BLaER1 (cell line): ENCODE data around the gene SCGB1C1.
A peak's percentile ranks its signal among the peaks of the same experiment; 100 is the strongest.
"Not testable (repeated sequence)": the region's sequence is repeated elsewhere in the genome, so short reads cannot be mapped to it uniquely, and the experiment has no call there.

Experiments
- H3K27ac ChIP-seq: shearing (Covaris generic); formaldehyde crosslinking; 2 replicates; pipeline ENCODE4 v1.8.1; 2022
- H3K27me3 ChIP-seq: shearing (Covaris generic); formaldehyde crosslinking; 2 replicates; pipeline ENCODE4 v1.8.1; 2022
- H3K36me3 ChIP-seq: shearing (Covaris generic); formaldehyde crosslinking; 2 replicates; pipeline ENCODE4 v1.8.1; 2022
- H3K4me1 ChIP-seq: shearing (Covaris generic); formaldehyde crosslinking; 2 replicates; pipeline ENCODE4 v1.8.1; 2022
- H3K4me2 ChIP-seq: shearing (Covaris generic); formaldehyde crosslinking; 2 replicates; pipeline ENCODE4 v1.8.1; 2022
- H3K4me3 ChIP-seq: shearing (Covaris generic); formaldehyde crosslinking; 2 replicates; pipeline ENCODE4 v1.8.1; 2022
- H3K9ac ChIP-seq: shearing (Covaris generic); formaldehyde crosslinking; 2 replicates; pipeline ENCODE4 v1.8.1; 2022
- H3K9me3 ChIP-seq: shearing (Covaris generic); formaldehyde crosslinking; 2 replicates; pipeline ENCODE4 v1.8.1; 2022
- H4K20me1 ChIP-seq: shearing (Covaris generic); formaldehyde crosslinking; 2 replicates; pipeline ENCODE4 v1.8.1; 2022
- Cebpa-rat ChIP-seq: shearing (Covaris generic); IDR thresholded peaks from 2 replicates; pipeline ENCODE4 v1.8.1; 2022

SCGB1C1 gene

DNA sequence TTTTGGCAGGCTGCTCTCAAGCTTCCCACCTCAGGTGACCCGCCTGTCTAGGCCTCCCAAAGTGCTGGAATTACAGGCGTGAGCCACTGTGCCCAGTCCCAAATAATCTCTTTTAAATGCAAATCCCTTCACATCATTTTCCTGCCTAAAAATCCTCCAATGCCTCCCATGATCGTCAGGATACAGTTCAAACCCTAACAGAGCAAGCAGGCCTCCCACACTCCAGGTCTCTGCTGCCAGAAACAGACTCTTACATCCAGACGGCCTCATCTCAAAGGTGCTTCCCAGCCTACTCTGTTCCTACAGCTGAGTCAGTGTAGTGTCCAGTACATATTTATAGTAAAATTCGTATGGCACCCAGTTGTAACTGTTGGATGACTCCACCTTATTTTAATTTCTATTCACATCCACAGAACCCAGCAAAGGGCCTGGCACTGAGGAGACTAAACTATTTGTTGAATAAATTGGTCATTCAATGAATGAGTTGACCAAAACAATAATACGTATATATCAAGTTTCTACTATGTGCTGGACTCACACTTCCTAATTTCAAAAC lies 35.0 kb downstream of the SCGB1C1 start:
- H3K27ac ChIP-seq = no peak overlapping the region
- H3K4me1 ChIP-seq = peaks cover 46% of the 10 kb centered on the region
- H4K20me1 ChIP-seq = no peaks in the 10 kb centered on the region
- no peak overlapping the region for H3K4me2 ChIP-seq
- H3K4me3 ChIP-seq = no peak overlapping the region
- peaks cover 19% of the 10 kb centered on the region; the same call in 1 of the 2 replicates for H3K36me3 ChIP-seq
- no peaks in the 10 kb centered on the region for H3K27me3 ChIP-seq
- H3K9me3 ChIP-seq = no peaks in the 10 kb centered on the region
- TF ChIP-seq Cebpa-rat = no peak
- no peak overlapping the region for H3K9ac ChIP-seq

DNA sequence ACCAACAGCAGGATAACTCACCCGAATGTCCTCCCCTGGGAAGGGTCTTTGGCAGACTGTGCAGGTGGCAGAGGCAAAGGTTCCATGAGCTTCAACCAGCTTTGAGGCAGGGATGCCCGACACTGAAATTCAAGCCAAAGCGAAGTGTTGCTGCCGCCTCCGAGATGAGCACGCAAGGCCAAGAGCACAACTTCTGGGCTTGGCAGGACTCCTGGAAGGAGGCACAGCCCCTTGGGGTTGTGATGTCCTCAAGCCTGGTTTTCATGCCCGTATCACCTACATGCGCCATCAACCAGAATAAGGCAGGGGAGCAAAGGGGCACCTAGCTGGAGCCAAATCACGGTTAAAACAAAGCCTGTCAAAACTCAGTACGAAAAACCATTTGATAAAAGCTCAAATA lies 37.6 kb downstream of the SCGB1C1 start:
- Histone ChIP-seq H4K20me1 (no peaks in the 10 kb centered on the region), H3K36me3 (peaks cover 17% of the 10 kb centered on the region; the same call in 1 of the 2 replicates), H3K4me1 (peaks cover 31% of the 10 kb centered on the region), H3K9ac (no peak overlapping the region), H3K9me3 (no peaks in the 10 kb centered on the region), H3K27ac (no peak overlapping the region), H3K4me2 (no peak overlapping the region), H3K4me3 (no peak overlapping the region), H3K27me3 (no peaks in the 10 kb centered on the region)
- TF ChIP-seq Cebpa-rat = no peak

DNA sequence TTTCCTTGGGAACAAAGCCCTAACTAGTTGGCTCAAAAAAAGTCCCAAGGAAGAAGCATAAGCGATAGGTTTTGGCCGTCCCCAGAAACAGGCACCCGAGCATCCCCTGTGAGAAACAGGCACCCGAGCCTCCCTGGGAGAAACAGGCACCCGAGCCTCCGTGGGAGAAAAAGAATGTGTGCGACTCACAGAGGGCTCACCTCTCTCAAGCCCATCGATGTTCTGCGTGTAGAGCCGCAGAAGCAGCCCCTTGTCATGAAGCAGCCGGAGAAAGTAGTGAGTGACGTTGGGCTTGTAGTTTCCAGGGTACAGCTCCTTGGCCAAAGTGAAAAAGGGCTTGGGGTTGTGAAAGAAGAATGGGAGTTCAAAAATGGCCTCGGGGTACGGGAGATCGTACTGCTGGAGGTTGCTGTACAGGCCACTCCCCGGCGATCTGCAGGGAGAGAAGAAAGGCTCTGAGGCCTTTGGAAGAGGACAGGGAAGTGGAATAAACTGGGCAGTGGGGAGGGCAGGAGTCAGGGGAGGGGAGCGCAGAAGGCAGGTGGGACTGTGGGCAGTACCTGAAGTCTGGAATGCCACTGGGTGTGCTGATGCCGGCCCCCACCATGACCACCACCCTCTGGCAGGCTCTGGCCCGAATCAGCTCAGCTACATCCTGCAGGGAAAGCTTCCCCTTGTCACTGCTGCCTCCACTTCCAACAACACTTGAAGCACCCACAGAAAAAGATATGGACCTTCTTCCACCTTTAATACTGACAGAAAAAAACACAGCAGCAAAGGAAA lies 40.1 kb downstream of the SCGB1C1 start:
- Histone ChIP-seq H4K20me1 (peaks cover 10% of the 10 kb centered on the region; the same call in 1 of the 2 replicates), H3K4me2 (no peak overlapping the region), H3K36me3 (peaks cover 17% of the 10 kb centered on the region; the same call in 1 of the 2 replicates), H3K27ac (no peak overlapping the region), H3K27me3 (no peaks in the 10 kb centered on the region), H3K9me3 (no peaks in the 10 kb centered on the region), H3K4me1 (peaks cover 26% of the 10 kb centered on the region), H3K9ac (no peak overlapping the region), H3K4me3 (no peak overlapping the region)
- no peak for TF ChIP-seq Cebpa-rat

DNA sequence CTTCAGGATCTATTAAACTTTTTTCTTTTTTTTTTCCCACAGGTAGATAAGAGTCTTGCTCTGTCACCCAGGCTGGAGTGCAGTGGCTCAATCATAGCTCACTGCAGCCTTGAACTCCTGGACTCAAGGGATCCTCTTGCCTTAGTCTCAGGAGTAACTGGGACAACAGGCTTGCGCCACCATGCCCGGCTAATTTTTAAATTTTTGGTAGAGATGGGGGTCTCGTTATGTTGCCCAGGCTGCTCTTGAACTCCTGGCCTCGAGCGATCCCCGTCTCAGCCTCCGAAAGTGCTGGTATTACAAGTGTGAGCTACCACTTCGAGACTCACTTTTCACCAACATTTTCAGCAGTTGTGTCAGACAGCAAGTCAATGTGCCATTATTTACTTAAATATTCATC lies 42.3 kb downstream of the SCGB1C1 start:
- H3K27me3 ChIP-seq = no peaks in the 10 kb centered on the region
- H3K27ac ChIP-seq = no peak overlapping the region
- peak overlapping the region; percentile 85 for H3K9ac ChIP-seq
- H3K4me3 ChIP-seq = peak overlapping the region; percentile 100
- no peak for TF ChIP-seq Cebpa-rat
- H3K4me1 ChIP-seq = peaks cover 36% of the 10 kb centered on the region
- peaks cover 20% of the 10 kb centered on the region for H3K36me3 ChIP-seq
- peaks cover 29% of the 10 kb centered on the region for H4K20me1 ChIP-seq
- peak overlapping the region; percentile 94 for H3K4me2 ChIP-seq
- H3K9me3 ChIP-seq = no peaks in the 10 kb centered on the region

DNA sequence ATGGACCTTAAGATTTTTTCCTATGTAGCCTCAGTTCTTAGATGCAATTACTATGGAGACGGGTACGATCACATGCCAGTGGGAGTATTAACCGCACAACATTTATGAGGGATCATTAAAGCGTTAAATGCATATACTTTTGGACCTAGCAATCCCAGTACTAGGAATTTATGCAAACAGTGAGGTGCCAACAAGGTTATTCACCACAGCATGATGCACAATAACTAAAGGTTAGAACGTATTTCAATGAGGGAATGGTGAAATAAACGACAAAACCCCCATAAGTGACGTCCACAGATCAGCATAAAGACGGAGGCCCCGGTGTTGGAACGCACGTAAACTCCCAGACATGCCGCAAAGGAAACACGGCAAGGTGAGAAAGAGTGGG lies 42.7 kb downstream of the SCGB1C1 start:
- Histone ChIP-seq H3K9me3 (no peaks in the 10 kb centered on the region), H3K27me3 (no peaks in the 10 kb centered on the region)

DNA sequence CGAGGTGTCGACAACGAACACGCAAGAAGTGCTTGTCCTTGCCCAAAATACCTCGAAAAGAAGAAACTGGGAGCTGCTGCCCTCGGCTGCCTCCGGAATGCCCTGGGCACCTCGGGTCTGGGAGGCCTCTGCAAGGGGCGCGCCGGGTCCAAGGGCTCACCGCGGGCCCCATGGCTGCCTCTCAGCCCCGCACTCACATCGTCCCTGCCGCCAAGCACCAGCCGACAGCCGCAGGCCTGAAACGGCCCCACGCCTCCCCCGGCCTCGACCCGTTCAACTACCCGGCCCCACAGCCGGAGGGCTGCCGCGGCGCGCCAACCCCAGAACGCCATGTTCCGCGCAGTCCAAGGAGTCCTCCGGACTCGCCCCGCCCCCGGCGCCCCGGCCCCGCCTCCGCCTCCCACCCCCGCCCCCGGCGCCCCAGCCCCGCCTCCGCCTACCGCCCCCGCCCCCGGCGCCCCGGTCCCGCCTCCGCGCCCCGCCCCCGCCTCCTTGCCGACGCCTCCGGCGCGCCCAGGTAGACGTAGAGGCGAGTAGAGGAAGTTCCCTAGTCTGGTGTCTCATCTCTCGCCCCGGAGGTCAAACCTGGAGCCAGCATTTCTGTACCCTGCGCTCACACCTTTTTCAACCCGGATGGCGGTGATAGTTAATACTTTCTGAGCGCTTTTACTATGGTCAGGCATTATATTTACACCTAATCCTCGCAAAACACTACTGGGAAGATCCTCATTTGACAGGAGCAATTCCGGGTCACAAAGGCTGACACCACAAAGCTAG lies 43.3 kb downstream of the SCGB1C1 start, which contains the start of gene SIRT3:
Gene SIRT3, minus strand, starts transcription at position 346 of the 777 bp plus-strand sequence. Its CDS starts 14 bp downstream, at position 332.
- H3K27me3 ChIP-seq = no peaks in the 10 kb centered on the region
- peak within 1 kb of the TSS; percentile 93 for H3K27ac ChIP-seq
- peaks cover 25% of the 10 kb centered on the region for H3K36me3 ChIP-seq
- H3K9ac ChIP-seq = peak within 1 kb of the TSS; percentile 95
- TF ChIP-seq Cebpa-rat = no peak
- no peaks in the 10 kb centered on the region for H3K9me3 ChIP-seq
- H4K20me1 ChIP-seq = peaks cover 37% of the 10 kb centered on the region
- peak within 1 kb of the TSS; percentile 97 for H3K4me2 ChIP-seq
- peak within 1 kb of the TSS; percentile 100 for H3K4me3 ChIP-seq
- peaks cover 32% of the 10 kb centered on the region for H3K4me1 ChIP-seq

More for the DNA sequence above, 42.7 kb downstream of the SCGB1C1 start:
- Histone ChIP-seq H3K36me3 (peaks cover 20% of the 10 kb centered on the region), H3K27ac (peak overlapping the region; percentile 82), H3K4me1 (peaks cover 32% of the 10 kb centered on the region), H4K20me1 (peaks cover 31% of the 10 kb centered on the region), H3K4me3 (peak overlapping the region; percentile 100), H3K4me2 (peak overlapping the region; percentile 94), H3K9ac (peak overlapping the region; percentile 85)
- TF ChIP-seq Cebpa-rat = no peak

DNA sequence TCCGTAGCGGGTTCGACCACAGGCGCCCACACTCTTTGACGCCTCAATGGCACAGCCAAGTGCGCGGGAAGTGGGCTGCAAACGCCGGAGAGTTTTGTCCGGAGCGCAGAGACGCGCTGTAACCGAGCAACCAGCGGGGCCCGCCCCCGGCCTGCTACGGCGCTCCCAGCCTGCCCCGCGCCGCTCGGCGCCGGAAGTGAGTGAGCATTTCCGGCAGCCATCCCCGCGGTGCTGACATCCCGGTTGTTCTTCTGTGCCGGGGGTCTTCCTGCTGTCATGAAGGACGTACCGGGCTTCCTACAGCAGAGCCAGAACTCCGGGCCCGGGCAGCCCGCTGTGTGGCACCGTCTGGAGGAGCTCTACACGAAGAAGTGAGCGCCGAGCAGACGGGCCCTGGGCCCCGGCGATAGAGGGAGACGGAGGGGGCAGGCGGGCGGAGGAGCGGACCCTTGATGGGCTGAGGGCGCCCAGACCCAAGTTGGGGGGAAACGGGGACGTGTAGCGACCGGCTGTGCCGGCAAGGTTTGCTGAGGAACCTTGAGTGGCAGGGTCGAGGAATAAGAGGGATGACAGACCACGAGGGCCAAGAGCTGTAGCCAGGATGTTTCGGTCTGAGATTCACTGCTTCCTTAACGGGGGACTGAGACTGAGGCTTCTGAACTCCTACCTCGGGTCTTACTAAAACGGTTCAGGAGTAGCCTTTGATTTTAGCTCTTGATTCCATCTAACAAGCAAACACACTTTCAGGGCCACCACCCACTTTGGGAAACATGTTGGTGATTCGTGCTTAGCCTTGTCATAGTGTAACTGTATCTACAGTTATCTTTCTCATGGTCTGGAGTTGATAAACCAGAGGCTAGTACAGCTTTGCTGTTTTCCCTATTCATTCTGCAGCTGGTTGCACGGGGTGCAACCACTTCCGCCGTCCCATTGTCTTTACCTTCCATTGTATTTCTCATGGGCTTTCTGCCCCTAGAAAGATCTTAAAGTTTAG lies 44.2 kb downstream of the SCGB1C1 start, which contains the start of gene PSMD13:
Gene PSMD13, plus strand, starts transcription at position 203 of the 994 bp plus-strand sequence. Its CDS starts 74 bp downstream, at position 277.
- Histone ChIP-seq H3K27ac (peak within 1 kb of the TSS; percentile 93), H3K4me3 (peak within 1 kb of the TSS; percentile 100), H4K20me1 (peaks cover 46% of the 10 kb centered on the region), H3K4me2 (peak within 1 kb of the TSS; percentile 97), H3K9ac (peak within 1 kb of the TSS; percentile 95), H3K4me1 (peaks cover 32% of the 10 kb centered on the region), H3K36me3 (peaks cover 34% of the 10 kb centered on the region), H3K9me3 (no peaks in the 10 kb centered on the region), H3K27me3 (no peaks in the 10 kb centered on the region)
- TF ChIP-seq Cebpa-rat = no peak

DNA sequence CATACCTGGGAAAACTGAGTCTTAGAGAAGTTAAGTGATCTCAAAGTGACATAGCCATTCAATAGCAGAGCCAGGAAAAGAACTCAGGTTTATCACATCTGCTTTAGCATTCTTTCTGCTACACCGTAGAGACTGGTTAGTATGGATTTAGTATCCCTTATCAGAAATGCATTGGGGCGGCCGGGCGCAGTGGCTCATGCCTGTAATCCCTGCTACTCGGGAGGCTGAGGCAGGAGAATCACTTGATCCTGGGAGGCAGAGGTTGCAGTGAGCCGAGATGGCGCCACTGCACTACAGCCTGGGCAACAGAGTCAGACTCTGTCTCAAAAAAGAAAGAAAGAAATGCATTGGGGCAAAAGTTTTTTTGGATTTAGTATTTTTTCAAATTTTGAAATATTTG lies 45.5 kb downstream of the SCGB1C1 start:
- Histone ChIP-seq H3K4me3 (peak overlapping the region; percentile 100), H3K4me1 (peaks cover 32% of the 10 kb centered on the region), H3K36me3 (peaks cover 46% of the 10 kb centered on the region), H4K20me1 (peaks cover 54% of the 10 kb centered on the region), H3K9ac (peak overlapping the region; percentile 95; the same call in 1 of the 2 replicates), H3K4me2 (peak overlapping the region; percentile 97)
- H3K27me3 ChIP-seq, H3K27ac ChIP-seq, H3K9me3 ChIP-seq: not testable (repeated sequence)

DNA sequence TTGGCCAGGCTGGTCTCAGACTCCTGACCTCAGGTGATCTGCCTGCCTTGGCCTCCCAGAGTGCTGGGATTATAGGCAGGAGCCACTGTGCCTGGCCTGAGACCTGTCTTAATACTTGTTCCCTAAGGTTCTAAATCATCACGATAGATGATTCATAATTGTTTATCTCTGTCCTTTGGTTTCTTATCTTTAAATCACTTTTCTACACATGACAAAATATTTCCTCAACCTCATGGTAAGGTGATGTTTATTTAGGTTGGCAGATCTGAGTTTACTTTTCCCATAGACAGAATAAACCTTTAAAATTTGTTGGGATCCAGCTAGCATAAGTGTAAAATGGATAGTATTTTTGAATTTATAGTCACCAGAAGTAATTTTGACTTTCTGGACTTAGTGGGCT lies 47.4 kb downstream of the SCGB1C1 start:
- no peak overlapping the region for H3K4me3 ChIP-seq
- H3K36me3 ChIP-seq = peaks cover 65% of the 10 kb centered on the region
- H4K20me1 ChIP-seq = peaks cover 58% of the 10 kb centered on the region
- no peaks in the 10 kb centered on the region for H3K9me3 ChIP-seq
- H3K27me3 ChIP-seq = no peaks in the 10 kb centered on the region
- H3K9ac ChIP-seq = no peak overlapping the region
- no peak overlapping the region for H3K4me2 ChIP-seq
- TF ChIP-seq Cebpa-rat = no peak
- no peak overlapping the region for H3K27ac ChIP-seq
- H3K4me1 ChIP-seq = peaks cover 22% of the 10 kb centered on the region
